SK-N-SH treated with all-trans-retinoic acid at 6 μM for 48 hours (cell line): ENCODE measurements around the gene ZNF32.

Source experiments
- ARNTL ChIP-seq: fragments of 450-650 bp; formaldehyde crosslinking; IDR thresholded peaks from 2 replicates; pipeline ENCODE4 v1.5.0; 2020; ENCODE audit warnings: low read depth, mild to moderate bottlenecking, moderate library complexity, borderline replicate concordance
- TCF4 ChIP-seq: fragments of 250-450 bp; sonication (Bioruptor Pico); IDR thresholded peaks from 2 replicates; pipeline ENCODE4 v1.8.0; 2021; ENCODE audit warnings: mild to moderate bottlenecking, moderate library complexity, borderline replicate concordance

- no peak for TF ChIP-seq TCF4 (CRISPR knock-in tag)
- no peak for TF ChIP-seq ARNTL (CRISPR knock-in tag)
Measured at GRCh38 chr10:43689007-43689491, 40.4 kb upstream of the ZNF32 start.
